Heart left ventricle (tissue), 16 donors: ENCODE measurements around the gene ADA. TPM values are rescaled to one million over a fixed set of nuclear protein-coding genes. Genes with fewer than 3 reads are reported as not detected.

Experiments used
- ATAC-seq, 4 donors: fragments of 200-7000 bp; cut with Tn5 transposase; one replicate each; pipeline ENCODE4 v1.9.1; 2020 to 2022; ENCODE audit warnings: moderate library complexity in 4 of 4, mild to moderate bottlenecking in 3 of 4, moderate number of reproducible peaks in 1 of 4
- DNase-seq, 5 donors: peaks; one replicate each; pipeline ENCODE4 v3.0.0-alpha.2; 2020
- H3K27ac ChIP-seq, 12 donors: fragments of 200-600 bp; sonication (generic) in 4 of 12; one replicate each; pipeline versions ENCODE4 v1.5.0 to v1.8.0; 2016 to 2022; ENCODE audit warnings: mild to moderate bottlenecking in 2 of 12
- H3K27me3 ChIP-seq, 9 donors: fragments of 200-600 bp; sonication (generic) in 2 of 9; one replicate each; pipeline versions ENCODE4 v1.5.1 to v1.8.0; 2016 to 2022; ENCODE audit warnings: mild to moderate bottlenecking in 3 of 9
- H3K36me3 ChIP-seq, 9 donors: fragments of 200-600 bp; sonication (generic) in 2 of 9; one replicate each; pipeline versions ENCODE4 v1.5.0 to v1.8.0; 2018 to 2022; ENCODE audit warnings: mild to moderate bottlenecking in 2 of 9
- H3K4me1 ChIP-seq, 12 donors: fragments of 200-600 bp; sonication (generic) in 4 of 12; one replicate each; pipeline versions ENCODE4 v1.5.0 to v1.8.0; 2016 to 2022; ENCODE audit warnings: mild to moderate bottlenecking in 3 of 12
- H3K4me3 ChIP-seq, 12 donors: fragments of 200-600 bp; sonication (generic) in 4 of 12; one replicate each; pipeline versions ENCODE4 v1.5.0 to v1.8.0; 2017 to 2022; ENCODE audit warnings: mild to moderate bottlenecking in 9 of 12, moderate library complexity in 4 of 12
- H3K9me3 ChIP-seq, 12 donors: fragments of 200-600 bp; sonication (generic) in 4 of 12; one replicate each; pipeline versions ENCODE4 v1.5.0 to v1.8.0; 2016 to 2022; ENCODE audit warnings: mild to moderate bottlenecking in 1 of 12
- POLR2A ChIP-seq, 2 donors: fragments of 450-650 bp; IDR thresholded peaks; one replicate each; pipeline ENCODE4 v1.6.1; 2017; ENCODE audit warnings: antibody characterized with exemption in 2 of 2, mild to moderate bottlenecking in 2 of 2, moderate library complexity in 2 of 2
- WGBS, 4 donors: extraction: QIAGEN DNeasy Blood & Tissue Kit in 2 of 4; methylation state at CpG; one replicate each; pipeline versions ENCODE4 v1.1.5 to v1.1.7; 2013 to 2018; 5-methylcytosine and 5-hydroxymethylcytosine counted together
- intact Hi-C, 10 donors: fragments of 100-400 bp; cut with DNase I; formaldehyde crosslinking; loops; one replicate each; pipeline versions ENCODE4 v1.11.1 to v1.14.2; 2022
- polyA plus RNA-seq, 2 donors: library from polyadenylated mRNA; stranded (reverse); fragments of 200-250 nt; gene quantifications; one replicate each; pipeline ENCODE4 v1.2.3, GENCODE V29; 2013
- total RNA-seq, 9 donors: library from RNA; depleted of rRNA in 2 of 9; stranded (reverse); fragments of >200 nt in 2 of 9; fragmentation: NEBNext Ultra II Directional in 3 of 9; extraction: Animal tissue kit (Norgen Biotek cat#: 25700) in 3 of 9; gene quantifications; one replicate each; pipeline versions ENCODE4 v1.1.0 to v1.2.4, GENCODE V29; 2016 to 2023
- TF ChIP-seq, protein P1 (sequence below), 12 donors: fragments of 200-600 bp; sonication (generic) in 4 of 12; IDR thresholded peaks; one replicate each; pipeline versions ENCODE4 v1.5.0 to v1.8.0; 2018 to 2022; ENCODE audit warnings: antibody characterized with exemption in 12 of 12, mild to moderate bottlenecking in 5 of 12
- donor health status: ischemic (EF 13 %, LVEDD 7.1; RV severe dilation, severe dysfunction).
- donor health status: healthy with polysubstance abuse.
- donor health status: DM: no; HTN: yes; CAD: no.
- donor health status: DM: no; HTN: no; CAD: no.
- donor health status: ischemic (EF 25% LVEDD 6.9; RV normal size, moderate dysfunction).
- donor health status: ischemic (EF 25% LVEDD 5.7; RV mildly dilated, moderate dysfunction).
- donor health status: healthy.
- donor health status: DM: yes; HTN: yes; CAD: no.
- donor health status: ischemic (EF 35%, LVEDD 5.7; RV mildly dilated, moderate dysfunction).
- donor health status: nonischemic (EF 11% LVEDD 7.7; RV severe dilation, severe dysfunction).
- donor health status: DM: yes; HTN: yes; CAD: no.
- donor health status: PGD.
- donor health status: ischemic (EF 29% LVEDD 5.4; RV normal size, mild dysfunction).
- donor health status: nonischemic (EF 23%, LVEDD 6.1; RV moderate dilation, normal function).

ADA gene
- total and polyA plus RNA-seq, 11 donors: 2.5 to 11.5 (median 6.4) TPM

DNA sequence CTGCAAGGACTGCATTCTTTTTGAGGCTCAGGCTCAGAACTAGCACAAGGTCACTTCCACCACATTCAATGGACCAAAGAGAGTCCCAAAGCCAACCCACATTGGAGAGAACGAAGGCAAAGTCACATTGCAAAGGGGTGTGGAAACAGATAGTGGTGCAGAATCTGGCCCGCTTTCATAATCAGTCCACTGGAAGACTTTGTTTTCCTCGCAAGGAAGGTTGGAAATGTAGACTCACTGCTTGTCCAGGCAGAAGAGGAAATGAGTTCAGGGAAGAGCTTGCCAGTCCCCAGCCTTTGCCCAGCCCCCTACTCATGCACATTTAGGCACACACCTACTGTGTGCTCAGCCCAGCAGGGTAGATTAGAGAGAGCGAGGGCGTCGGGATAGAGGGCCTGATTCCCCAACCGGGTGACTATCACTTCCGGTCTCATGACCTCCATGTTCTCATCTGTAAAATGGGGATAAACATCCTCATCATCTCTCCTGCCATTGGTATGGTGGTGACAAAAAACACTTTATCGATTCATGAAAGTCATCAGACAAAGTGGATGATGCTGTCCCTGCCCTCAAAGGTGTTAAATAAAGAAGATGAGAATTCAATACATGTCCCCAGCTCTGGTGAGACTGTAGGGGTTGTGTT, 39.4 kb upstream of the ADA start:
- WGBS, 4 donors: 56 to 67% (median 60%) methylated on average over 9 of the region's 9 CpGs

DNA sequence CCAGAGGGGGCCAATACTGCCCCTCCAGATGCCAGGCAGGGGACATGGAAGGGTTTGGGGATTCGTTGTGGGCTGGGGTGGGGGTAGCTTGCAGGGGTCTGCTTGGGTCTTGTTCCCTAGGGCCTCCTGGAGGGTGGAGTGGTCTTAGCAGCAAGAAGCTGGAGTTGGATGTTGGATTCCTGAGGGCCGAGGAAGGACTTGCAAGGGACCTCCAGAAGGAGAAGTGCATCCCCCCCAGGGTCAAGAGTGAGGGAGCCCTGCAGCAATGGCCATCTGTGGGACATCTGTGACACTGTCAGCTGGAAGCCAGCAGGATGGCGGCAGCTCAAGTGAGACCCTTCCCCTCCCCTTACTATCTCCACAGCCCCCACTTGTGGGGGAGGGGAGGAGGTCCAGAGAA, 38.3 kb upstream of the ADA start:
- WGBS, 4 donors: 74 to 90% (median 81%) methylated on average over 2 to 3 of the region's 3 CpGs
- Histone ChIP-seq H3K9me3 (peaks cover 0 to 10% (median 0%) of the 10 kb centered on the region in 12 donors), H3K27me3 (no peaks in the 10 kb centered on the region), H3K27ac (peak overlapping the region in 8 of 12 donors; percentile 12 to 86 (median 84)), H3K4me1 (peaks cover 0 to 51% (median 30%) of the 10 kb centered on the region in 12 donors), H3K36me3 (no peaks in the 10 kb centered on the region), H3K4me3 (no peak overlapping the region)
- intact Hi-C loops: loop anchor here in 8 of 10 donors (2.0 to 10.0 kb wide), 6 partner anchors 25 to 305 kb away; partner anchors contain the start of gene CCN5 (in 1 of the 8)
- ATAC-seq: no peak
- DNase-seq: no peak
- TF ChIP-seq, protein P1, sequence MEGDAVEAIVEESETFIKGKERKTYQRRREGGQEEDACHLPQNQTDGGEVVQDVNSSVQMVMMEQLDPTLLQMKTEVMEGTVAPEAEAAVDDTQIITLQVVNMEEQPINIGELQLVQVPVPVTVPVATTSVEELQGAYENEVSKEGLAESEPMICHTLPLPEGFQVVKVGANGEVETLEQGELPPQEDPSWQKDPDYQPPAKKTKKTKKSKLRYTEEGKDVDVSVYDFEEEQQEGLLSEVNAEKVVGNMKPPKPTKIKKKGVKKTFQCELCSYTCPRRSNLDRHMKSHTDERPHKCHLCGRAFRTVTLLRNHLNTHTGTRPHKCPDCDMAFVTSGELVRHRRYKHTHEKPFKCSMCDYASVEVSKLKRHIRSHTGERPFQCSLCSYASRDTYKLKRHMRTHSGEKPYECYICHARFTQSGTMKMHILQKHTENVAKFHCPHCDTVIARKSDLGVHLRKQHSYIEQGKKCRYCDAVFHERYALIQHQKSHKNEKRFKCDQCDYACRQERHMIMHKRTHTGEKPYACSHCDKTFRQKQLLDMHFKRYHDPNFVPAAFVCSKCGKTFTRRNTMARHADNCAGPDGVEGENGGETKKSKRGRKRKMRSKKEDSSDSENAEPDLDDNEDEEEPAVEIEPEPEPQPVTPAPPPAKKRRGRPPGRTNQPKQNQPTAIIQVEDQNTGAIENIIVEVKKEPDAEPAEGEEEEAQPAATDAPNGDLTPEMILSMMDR (IDR thresholded peaks at IDR 0.05): no peak
- TF ChIP-seq POLR2A (IDR thresholded peaks at IDR 0.05): no peak

More for the DNA sequence above, 39.4 kb upstream of the ADA start:
- DNase-seq: peak in 3 of 5 donors; percentile 32 to 44 (median 44)
- ATAC-seq: peak; percentile 42 to 58 (median 48)
- H3K36me3 ChIP-seq: no peaks in the 10 kb centered on the region
- H3K27me3 ChIP-seq: no peaks in the 10 kb centered on the region
- H3K27ac ChIP-seq: peak overlapping the region; percentile 55 to 95 (median 84)
- no peak for TF ChIP-seq POLR2A (IDR thresholded peaks at IDR 0.05)
- TF ChIP-seq, protein P1 (IDR thresholded peaks at IDR 0.05): no peak
- H3K9me3 ChIP-seq: peaks cover 0 to 10% (median 0%) of the 10 kb centered on the region in 12 donors
- H3K4me3 ChIP-seq: no peak overlapping the region
- intact Hi-C loops: loop anchor here in 2 of 10 donors (1.0 to 2.0 kb wide), 2 partner anchors 23 to 24 kb away; partner anchors contain the start of gene CCN5 (in 1 of the 2)
- H3K4me1 ChIP-seq: peaks cover 0 to 54% (median 34%) of the 10 kb centered on the region in 12 donors

GRCh38 chr20:44688053-44688625, 36.6 kb upstream of the ADA start:
- ATAC-seq (no peak), DNase-seq (no peak)
- Histone ChIP-seq H3K27ac (peak overlapping the region in 1 of 12 donors; percentile 17), H3K9me3 (peaks cover 0 to 6% (median 0%) of the 10 kb centered on the region in 12 donors), H3K36me3 (no peaks in the 10 kb centered on the region), H3K27me3 (no peaks in the 10 kb centered on the region), H3K4me3 (no peak overlapping the region), H3K4me1 (peaks cover 0 to 43% (median 25%) of the 10 kb centered on the region in 12 donors)
- 28 to 45% (median 38%) methylated on average over 7 of the region's 7 CpGs for WGBS, 4 donors
- intact Hi-C loops: loop anchor here in 7 of 10 donors (5.0 to 10.0 kb wide), 5 partner anchors 73 to 303 kb away; no protein-coding TSS in a partner anchor
- TF ChIP-seq, protein P1 (IDR thresholded peaks at IDR 0.05): no peak
- TF ChIP-seq POLR2A (IDR thresholded peaks at IDR 0.05): no peak

GRCh38 chr20:44686934-44687333, 35.4 kb upstream of the ADA start:
- Histone ChIP-seq H3K9me3 (peaks cover 0 to 2% (median 0%) of the 10 kb centered on the region in 12 donors), H3K36me3 (no peaks in the 10 kb centered on the region), H3K27me3 (no peaks in the 10 kb centered on the region), H3K4me1 (peaks cover 0 to 31% (median 13%) of the 10 kb centered on the region in 12 donors), H3K4me3 (no peak overlapping the region), H3K27ac (no peak overlapping the region)
- WGBS, 4 donors: 90 to 92% (median 91%) methylated on average over 4 of the region's 4 CpGs
- ATAC-seq (no peak), DNase-seq (no peak)
- intact Hi-C loops: loop anchor here in 8 of 10 donors (2.0 to 10.0 kb wide), 7 partner anchors 72 to 302 kb away; no protein-coding TSS in a partner anchor
- no peak for TF ChIP-seq POLR2A (IDR thresholded peaks at IDR 0.05)
- TF ChIP-seq, protein P1 (IDR thresholded peaks at IDR 0.05): no peak
